GM19395 (cell line): Measurements from ENCODE around the gene RBBP7.

ENCODE experiments used
- ATAC-seq: cut with Tn5 transposase; IDR thresholded peaks from one replicate; pipeline ENCODE4 v1.9.1; 2021; ENCODE audit warnings: mild to moderate bottlenecking, moderate library complexity; ENCODE audit not compliant: unreplicated experiment

The RBBP7 gene

DNA sequence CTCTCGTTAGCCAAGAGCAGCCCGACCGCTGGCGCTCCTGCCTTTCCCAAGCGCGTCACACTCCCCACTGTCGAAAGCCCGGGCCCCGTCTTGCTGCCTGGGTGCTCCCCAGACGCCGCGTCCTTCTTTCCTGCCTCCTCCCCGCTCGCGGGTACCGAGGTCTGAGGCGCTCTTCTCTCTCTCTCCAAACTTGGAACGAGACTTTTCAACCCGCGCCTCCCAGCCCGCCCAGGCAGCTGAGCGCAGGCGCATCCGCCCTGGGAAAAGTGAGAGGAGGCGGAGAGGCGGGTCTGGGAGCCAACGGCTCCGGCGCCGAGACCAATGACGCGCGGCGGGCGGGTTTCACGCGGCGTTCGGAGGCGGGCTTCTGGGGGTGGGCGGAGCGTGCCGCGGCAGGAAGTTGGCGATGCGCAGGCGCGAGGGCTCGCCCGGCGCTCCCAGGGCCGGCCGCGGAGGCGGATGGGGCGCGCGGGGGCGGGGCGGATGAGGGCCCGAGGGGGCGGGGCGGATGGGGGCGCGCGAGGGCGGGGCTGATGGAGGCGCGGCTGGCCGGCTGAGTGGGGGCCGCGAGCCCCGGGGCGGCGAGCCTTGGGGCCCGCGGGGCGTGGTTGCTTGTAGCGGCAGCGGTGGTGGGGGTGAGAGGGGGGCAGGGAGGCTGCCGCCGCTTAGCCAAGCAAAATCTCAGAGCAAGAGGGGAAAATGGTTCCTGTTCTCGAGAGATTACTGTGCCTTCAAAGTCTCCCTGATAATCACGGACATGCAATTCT is at the start of gene RBBP7:
Gene RBBP7 (minus strand): TSS at position 268 of the 767 bp plus-strand sequence. CDS start 309 bp downstream, outside the sequence.
- peak; percentile 83 for ATAC-seq

- no peak for ATAC-seq
Observed at GRCh38 chrX:16918979-16919378, 48.8 kb upstream of the RBBP7 start.

DNA sequence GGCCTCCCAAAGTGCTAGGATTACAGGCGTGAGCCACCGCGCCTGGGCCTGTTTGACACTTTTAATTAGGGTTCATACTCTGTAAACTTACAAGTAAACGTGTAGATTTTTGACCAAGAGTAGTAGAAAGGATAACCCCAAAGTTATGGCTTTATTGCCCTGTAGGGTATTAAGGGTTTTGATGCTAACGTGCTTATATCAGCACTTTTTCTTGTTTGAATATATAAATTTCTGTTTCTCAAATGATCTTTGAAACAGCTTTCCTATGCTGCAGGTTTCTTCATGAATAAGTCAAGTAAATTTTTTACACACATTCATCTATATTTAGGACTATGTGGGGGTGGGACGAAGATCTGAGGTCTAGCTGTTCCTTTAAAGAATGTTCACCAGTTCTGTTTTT is 47.0 kb upstream of the RBBP7 start:
- ATAC-seq: no peak

DNA sequence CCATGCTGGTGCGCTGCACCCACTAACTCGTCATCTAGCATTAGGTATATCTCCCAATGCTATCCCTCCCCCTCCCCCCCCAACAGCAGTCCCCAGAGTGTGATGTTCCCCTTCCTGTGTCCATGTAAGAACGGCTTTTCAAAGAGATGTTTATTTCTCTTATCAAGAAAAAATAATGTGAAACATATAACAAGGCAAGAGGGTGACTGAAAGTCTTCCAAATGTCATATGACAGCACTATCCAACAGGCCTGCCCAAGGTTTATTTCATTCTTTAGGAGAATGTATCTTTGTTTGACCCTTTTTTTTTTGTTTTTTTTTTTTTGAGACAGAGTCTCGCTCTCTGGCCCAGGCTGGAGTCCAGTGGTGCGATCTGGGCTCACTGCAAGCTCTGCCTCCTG is 46.4 kb upstream of the RBBP7 start:
- ATAC-seq: no peak

DNA sequence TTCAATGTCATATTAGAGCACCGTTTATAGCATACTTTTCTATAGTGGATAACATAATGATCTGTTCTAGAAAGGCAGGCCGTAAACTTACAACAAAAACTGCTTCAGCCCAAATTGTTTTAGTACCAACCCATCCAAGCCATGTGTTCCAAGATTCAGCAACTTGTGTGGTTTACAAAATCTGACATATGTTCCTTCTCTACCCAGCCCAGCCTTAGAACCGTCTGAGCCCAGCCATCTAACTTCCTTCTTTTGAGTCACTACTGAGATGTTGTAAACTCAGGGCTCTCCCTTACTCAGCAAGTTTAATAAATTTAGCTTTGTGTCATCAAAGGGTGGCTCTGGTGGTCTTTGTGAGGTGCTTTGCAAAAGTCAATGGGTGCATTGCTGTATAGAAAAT is 43.9 kb upstream of the RBBP7 start:
- ATAC-seq: no peak

DNA sequence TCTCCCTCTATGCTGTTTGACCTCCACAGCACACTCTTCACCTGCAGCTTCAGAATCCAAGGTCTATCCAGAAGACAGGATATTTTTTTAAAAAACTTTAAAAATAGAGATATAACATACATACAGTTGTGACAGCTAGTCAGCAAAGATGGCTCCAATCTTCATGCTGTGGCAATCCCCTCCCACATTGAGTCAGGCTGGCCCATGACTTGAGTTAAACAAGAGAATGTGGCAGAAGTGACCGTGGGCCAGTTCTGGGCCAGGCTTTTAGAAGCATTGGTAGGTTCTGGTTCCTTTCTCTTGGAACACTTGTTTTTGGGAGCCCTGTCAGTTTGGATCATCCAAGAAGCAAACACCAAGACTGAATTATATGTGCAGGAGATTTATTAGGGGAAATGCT is 40.2 kb upstream of the RBBP7 start:
- no peak for ATAC-seq

- ATAC-seq: peak; percentile 83
Observed at GRCh38 chrX:16903274-16904022, 33.3 kb upstream of the RBBP7 start.

GRCh38 chrX:16897445-16897844 is 27.3 kb upstream of the RBBP7 start:
- no peak for ATAC-seq

DNA sequence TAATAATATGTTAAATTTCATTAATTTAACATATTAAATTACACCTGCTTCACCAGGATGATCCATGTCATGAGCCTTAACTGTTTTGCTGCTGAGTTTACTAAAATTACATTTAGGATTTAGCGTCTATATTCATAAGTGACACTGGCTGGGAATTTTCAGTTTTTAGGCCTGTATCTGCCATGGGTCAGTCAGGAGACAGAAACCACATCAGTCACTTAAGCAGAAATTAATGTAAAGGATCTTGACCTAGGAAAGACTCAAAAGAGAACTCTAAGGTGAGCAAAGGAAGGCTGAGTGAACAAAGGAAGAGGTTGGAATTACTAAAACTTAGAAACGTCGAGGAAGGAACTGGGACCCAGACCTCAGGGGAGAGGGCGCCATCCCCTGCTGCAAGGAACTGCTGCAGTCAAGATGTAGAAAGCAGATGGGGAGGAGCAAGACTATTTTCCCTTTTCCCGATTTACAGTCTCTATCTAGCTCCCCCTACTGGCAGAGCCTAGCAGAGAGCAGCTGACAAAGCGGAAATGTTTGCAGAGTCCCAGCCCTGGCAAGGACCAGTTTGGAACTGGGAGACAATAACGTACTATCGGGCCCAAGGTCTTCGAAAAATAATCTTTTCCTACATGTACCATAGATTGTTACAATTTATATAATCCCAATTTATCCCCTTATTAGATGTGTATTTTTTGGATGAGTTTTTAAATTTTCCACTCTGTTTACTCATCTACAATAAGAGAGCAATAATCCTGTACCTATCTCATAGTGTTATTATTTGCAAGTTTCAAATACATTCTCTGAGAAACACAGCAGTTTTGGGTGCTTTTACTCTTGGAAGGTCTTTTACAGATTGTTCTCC is 22.6 kb upstream of the RBBP7 start:
- ATAC-seq: peak; percentile 91

DNA sequence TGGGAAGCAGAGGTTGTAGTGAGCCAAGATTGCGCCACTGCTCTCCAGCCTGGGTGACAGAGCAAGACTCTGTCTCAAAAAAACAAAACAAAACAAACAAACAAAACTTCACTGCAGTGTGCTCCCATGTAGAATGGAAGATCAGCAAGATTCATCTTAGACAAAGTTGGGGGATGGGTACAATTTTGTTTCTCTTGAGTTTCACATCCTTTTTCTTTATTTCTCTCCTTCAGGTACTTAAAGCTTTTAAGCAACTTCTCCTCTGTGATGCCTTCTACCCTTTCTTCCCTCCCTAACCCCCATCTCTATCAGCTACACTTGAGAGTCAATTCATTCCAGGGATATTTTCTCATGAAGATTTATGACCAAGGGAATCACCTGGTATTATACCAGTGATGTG is 15.5 kb upstream of the RBBP7 start:
- no peak for ATAC-seq

GRCh38 chrX:16883487-16883804 is 13.3 kb upstream of the RBBP7 start:
- ATAC-seq: no peak

- peak; percentile 77 for ATAC-seq
Observed at GRCh38 chrX:16882702-16883486, 12.7 kb upstream of the RBBP7 start.

DNA sequence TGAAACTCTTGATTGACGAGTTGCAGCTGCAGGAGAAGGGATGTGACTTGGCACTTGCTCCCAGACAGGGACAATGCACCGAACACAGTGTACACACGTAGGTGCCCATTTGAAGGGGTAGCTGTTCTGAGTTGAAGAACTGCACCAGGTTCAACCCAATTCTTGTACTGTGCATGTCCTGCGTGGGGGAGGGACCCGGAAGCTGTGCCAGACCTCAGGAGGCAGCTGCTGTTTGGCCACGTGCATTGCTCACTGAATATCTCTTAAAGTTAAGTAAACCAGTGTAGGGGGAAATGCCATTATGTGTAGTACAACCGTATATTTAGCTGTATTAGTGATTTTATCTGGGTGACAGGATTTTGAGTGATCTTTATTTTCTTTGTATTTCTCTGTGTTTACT is 12.0 kb upstream of the RBBP7 start:
- no peak for ATAC-seq

DNA sequence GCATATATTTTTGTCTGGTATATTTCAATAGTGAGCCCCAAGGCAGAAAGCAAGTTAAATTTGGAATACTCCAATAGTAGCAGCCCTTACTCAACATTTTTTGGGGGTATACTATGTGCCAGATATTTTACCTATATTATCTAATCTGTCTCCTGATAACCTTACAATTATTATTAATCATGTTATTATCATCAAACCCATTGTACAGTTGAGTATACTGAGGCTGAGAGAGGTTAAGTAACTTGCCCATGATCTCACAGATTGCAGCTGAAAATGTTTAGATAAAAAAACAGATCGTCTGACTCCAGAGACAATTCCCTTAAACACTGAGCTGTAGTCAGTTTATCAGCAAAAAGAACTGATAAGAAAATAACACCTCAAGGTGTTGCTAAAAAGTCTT is 6.5 kb upstream of the RBBP7 start:
- ATAC-seq: no peak

DNA sequence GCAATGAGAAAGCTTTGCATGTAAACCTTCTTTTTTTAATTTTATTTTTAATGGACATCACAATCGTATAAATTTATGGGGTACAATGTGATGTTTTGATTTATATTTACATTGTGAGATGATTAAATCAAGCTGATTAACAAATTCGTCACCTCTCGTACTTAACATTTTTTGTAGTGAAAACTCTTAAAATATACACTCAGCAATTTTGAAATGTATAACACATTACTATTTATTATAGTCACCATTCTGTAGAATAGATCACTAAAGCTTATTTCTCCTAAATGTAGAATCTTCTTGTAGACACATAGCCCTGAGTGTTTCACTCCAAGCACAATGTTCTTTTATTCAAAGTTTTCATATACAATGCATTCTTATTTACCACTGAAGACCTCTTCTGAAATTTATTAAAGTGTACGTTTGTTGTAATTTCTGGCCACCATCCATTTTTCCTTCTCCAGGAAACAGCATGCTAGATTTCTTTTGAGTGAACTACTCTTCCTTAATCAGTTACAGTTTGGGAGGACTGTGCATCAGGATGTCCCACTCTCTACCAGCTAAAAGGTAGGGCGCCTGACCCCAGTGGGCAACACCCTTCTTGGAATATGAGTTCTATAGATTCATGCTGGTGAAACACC is 4.4 kb upstream of the RBBP7 start:
- no peak for ATAC-seq

- ATAC-seq: no peak
Observed at GRCh38 chrX:16873106-16873505, 2.9 kb upstream of the RBBP7 start.

GRCh38 chrX:16870862-16871815 is 977 bp upstream of the RBBP7 start:
- ATAC-seq: peak; percentile 33

GRCh38 chrX:16869393-16870094 is 618 bp downstream of the RBBP7 start:
- peak; percentile 51 for ATAC-seq

DNA sequence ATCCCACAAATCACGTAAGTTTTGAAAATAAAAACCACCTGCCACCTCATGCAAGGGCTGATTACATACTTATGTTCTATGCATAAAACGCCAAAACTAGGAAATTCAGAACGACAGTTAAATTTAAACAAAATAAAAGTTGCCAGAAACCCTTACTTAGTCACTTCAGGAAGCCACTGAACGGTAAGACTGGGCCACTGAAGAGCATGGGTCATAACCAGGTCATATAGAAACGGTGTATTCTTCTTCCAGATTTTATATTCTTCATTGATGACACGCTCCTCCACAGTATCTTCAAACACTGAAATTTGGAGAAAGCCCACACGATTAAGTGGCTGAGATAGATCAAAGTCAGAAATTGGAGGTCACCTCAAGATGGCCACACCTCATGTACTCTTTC is 1.2 kb downstream of the RBBP7 start:
- ATAC-seq: no peak
